T-cell (primary cell): ENCODE data around the gene RHOD. TPM values are rescaled to one million over a fixed set of nuclear protein-coding genes. Genes with fewer than 3 reads are reported as not detected.

Experiments
- ATAC-seq, 4 experiments: fragments of 200-7000 bp in 3 of 4; fragments of 150-1000 bp in 1 of 4; cut with Tn5 transposase; replicated peaks in 1 of 4; 1 replicate in 3 of 4; 2 replicates in 1 of 4; pipeline ENCODE4 v1.10.0; 2021; ENCODE audit warnings: moderate library complexity in 3 of 4, mild to moderate bottlenecking in 2 of 4, moderate number of reproducible peaks in 1 of 4
- CTCF ChIA-PET, 2 donors: fragments of 300-600 bp; sonication (Branson Sonifier 250); formaldehyde crosslinking; loops; one replicate each; lab custom pipeline; 2022; ENCODE audit warnings: antibody characterized with exemption in 2 of 2; lab: Charles Lee
- POLR2A ChIA-PET, 2 donors: fragments of 300-600 bp; sonication (Branson Sonifier 250); formaldehyde crosslinking; loops; one replicate each; lab custom pipeline; 2022; ENCODE audit warnings: antibody characterized with exemption in 2 of 2; lab: Charles Lee
- DNase-seq, 35 experiments: peaks; one replicate each; pipeline versions ENCODE4 v3.0.0 to v3.0.0-alpha.2; 2013 to 2023
- H3K27ac ChIP-seq: one replicate; pipeline ENCODE4 v1.5.1; 2013; ENCODE audit warnings: low read length
- H3K27me3 ChIP-seq, 2 experiments: replicated peaks in 1 of 2; 1 replicate in 1 of 2; 2 replicates in 1 of 2; pipeline versions ENCODE4 v1.6.1 to v1.7.0; 2013; ENCODE audit warnings: low read length in 1 of 2, mixed read lengths in 1 of 2; ENCODE audit not compliant: control insufficient read depth in 2 of 2, insufficient read depth in 2 of 2; ENCODE audit errors: extremely low read depth in 1 of 2
- H3K36me3 ChIP-seq, 2 donors: 1 replicate in 1 of 2; 2 replicates in 1 of 2; pipeline versions ENCODE4 v1.6.1 to v1.7.0; 2013; ENCODE audit warnings: low read length in 1 of 2; ENCODE audit not compliant: control insufficient read depth in 2 of 2, insufficient read depth in 1 of 2; ENCODE audit errors: extremely low read depth in 1 of 2
- H3K4me1 ChIP-seq, 2 experiments: 1 replicate in 1 of 2; 2 replicates in 1 of 2; pipeline versions ENCODE4 v1.6.1 to v1.7.0; 2013; ENCODE audit warnings: low read length in 2 of 2, mixed read lengths in 1 of 2; ENCODE audit not compliant: insufficient read depth in 2 of 2, control insufficient read depth in 1 of 2; ENCODE audit errors: extremely low read depth in 1 of 2
- H3K4me3 ChIP-seq, 2 donors: 1 replicate in 1 of 2; 2 replicates in 1 of 2; pipeline versions ENCODE4 v1.5.1 to v1.7.0; 2013; ENCODE audit warnings: mild to moderate bottlenecking in 2 of 2, low read length in 1 of 2, moderate library complexity in 1 of 2; ENCODE audit not compliant: control insufficient read depth in 1 of 2; ENCODE audit errors: extremely low read depth in 1 of 2
- H3K9me3 ChIP-seq: 2 replicates; pipeline ENCODE4 v1.7.0; 2013
- H3K27ac Mint-ChIP-seq, 2 donors: one replicate each; pipeline ENCODE4 v1.8.0; 2020 to 2021; ENCODE audit warnings: mild to moderate bottlenecking in 2 of 2, mixed read lengths in 2 of 2
- H3K27me3 Mint-ChIP-seq, 2 donors: one replicate each; pipeline ENCODE4 v1.8.0; 2021 to 2022; ENCODE audit warnings: mixed read lengths in 2 of 2
- H3K36me3 Mint-ChIP-seq: one replicate; pipeline ENCODE4 v1.8.0; 2021; ENCODE audit warnings: mixed read lengths
- H3K4me1 Mint-ChIP-seq, 3 donors: one replicate each; pipeline ENCODE4 v1.8.0; 2020 to 2022; ENCODE audit warnings: mixed read lengths in 3 of 3, mild to moderate bottlenecking in 1 of 3
- H3K4me3 Mint-ChIP-seq, 3 donors: one replicate each; pipeline ENCODE4 v1.8.0; 2020 to 2022; ENCODE audit warnings: mild to moderate bottlenecking in 3 of 3, mixed read lengths in 3 of 3, moderate library complexity in 3 of 3
- H3K9me3 Mint-ChIP-seq, 3 donors: one replicate each; pipeline ENCODE4 v1.8.0; 2020 to 2022; ENCODE audit warnings: mixed read lengths in 3 of 3
- WGBS: methylation state at CpG from one replicate; pipeline ENCODE4 v1.1.5; 2013; ENCODE audit warnings: missing lambda C conversion rate; ENCODE audit not compliant: insufficient coverage; 5-methylcytosine and 5-hydroxymethylcytosine counted together
- total RNA-seq, 35 experiments: library from RNA in 6 of 35; stranded (reverse) in 6 of 35; fragments of 120-200 nt in 1 of 35; gene quantifications; one replicate each; pipeline versions ENCODE4 v1.2.1 to v1.2.4 and lab custom pipeline; 2013 to 2026

The RHOD gene
- total RNA-seq, 5 donors from 2014 or later (not counting 1 experiment from before 2014, with no cell fraction given), result 0.59 to 0.88 (median 0.66) TPM; not detected in 2

DNA sequence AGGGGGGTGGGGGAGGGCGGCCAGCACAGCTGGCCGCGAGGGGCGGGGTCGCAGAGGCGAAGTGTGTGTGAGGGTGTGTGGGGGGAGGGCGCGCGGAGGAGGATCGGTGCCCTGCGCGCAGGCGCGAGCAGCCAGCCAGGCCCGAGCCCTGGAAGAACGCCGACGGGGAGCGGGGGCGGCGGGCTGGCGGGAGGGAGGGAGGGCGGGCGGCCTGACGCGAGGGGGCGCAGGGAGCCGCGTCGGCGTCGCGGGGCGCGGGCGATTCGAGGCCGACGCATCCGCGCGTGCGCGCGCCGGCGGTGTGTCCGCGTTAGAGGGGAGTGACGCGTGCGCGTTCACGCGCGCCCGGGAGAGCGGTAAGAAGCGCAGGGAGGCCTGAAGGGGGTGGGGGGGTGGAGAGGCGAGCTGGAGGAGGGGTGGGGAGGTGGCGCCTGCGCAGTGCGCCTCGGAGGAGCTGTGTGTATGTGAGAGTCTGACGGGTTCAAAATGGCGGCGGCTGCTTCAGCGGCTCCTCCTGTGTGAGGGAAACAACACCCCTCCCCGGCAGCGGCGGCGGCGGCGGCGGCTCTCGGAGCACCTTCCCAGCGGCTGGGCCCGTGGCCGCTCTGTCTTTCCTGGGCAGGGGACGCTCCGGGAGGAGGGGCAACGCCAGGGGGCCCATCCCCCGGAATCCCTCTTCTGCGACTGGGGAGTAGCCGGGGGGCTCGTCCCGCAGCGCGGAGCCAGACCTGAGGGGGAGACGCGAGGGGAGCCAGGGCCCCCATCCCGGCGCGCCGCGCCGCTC lies 62.3 kb downstream of the RHOD start, which contains the start of gene KDM2A:
KDM2A (plus strand) TSS at position 463 of the 784 bp plus-strand sequence. CDS start 2,054 bp downstream, outside the sequence.
- 0% methylated on average over 62 of the region's 97 CpGs for WGBS
- Mint-ChIP-seq H3K27me3 (no peaks in the 10 kb centered on the region), H3K36me3 (peaks cover 12% of the 10 kb centered on the region), H3K27ac (peak within 1 kb of the TSS; percentile 87 to 92), H3K4me1 (peaks cover 36 to 43% (median 39%) of the 10 kb centered on the region in 3 donors), H3K4me3 (peak within 1 kb of the TSS; percentile 95 to 99 (median 98)), H3K9me3 (no peaks in the 10 kb centered on the region)
- ChIA-PET CTCF (no interaction called here), POLR2A (interaction anchor here (0.5 to 1.0 kb wide), 5 partner anchors 121 to 1466 kb away, joined by 3 to 13 read pairs (median 3); no protein-coding TSS in a partner anchor)
- Histone ChIP-seq H3K27ac (peak within 1 kb of the TSS; percentile 89), H3K9me3 (no peaks in the 10 kb centered on the region), H3K27me3 (no peaks in the 10 kb centered on the region), H3K4me1 (peaks cover 18 to 24% of the 10 kb centered on the region in 2 experiments), H3K36me3 (peaks cover 0 to 6% of the 10 kb centered on the region in 2 donors), H3K4me3 (peak within 1 kb of the TSS; percentile 83 to 92)
- DNase-seq (peak; percentile 94 to 100 (median 99)), ATAC-seq (peak; percentile 82 to 84 (median 84))

DNA sequence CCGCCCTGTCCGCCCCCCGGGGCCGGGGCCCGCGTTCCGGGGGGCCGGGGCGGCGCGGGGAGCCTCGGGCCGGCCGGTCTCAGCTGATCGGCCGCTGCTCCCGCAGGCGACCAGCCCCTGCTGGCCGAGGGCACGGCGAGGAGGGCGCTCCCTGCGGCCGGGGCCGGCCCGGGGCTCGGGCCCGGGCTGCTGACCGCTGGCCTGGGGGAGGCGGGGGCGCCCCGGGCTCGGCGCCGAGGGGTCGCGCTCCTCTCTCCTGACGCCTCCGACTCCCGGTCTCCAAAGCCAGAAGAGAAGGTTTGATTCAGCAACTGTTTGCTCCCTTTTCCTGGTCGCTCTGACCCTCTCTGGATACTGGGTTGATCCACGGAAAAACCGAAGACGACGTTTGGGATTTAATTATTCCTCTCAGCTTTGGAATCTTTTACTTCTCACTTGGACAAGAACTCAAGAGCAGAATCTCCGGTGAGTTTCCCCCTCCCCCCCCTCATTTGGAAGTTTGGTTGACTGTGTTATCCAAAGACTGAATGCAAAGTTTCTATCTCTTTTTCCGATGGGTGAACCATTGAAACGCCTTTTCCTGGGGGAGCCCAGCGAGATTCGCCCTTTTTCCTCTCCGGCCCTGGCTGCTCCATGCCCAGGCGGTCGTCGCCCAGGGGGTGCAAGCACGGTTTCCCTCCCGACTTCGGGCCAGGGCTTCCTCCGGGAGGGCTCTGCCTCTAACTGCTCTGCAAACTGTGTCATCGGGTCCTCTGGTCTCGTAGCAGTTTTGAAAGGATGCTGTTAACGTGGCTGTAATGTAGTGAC lies 63.1 kb downstream of the RHOD start:
- POLR2A ChIA-PET, result interaction anchor here in 1 of 2 donors (0.6 to 1.0 kb wide), 2 partner anchors 11 to 120 kb away, joined by 3 to 4 read pairs; no protein-coding TSS in a partner anchor
- ATAC-seq (no peak), DNase-seq (peak in 14 of 35 experiments; percentile 5 to 43 (median 18))
- CTCF ChIA-PET, result no interaction called here
- Histone ChIP-seq H3K27ac (peak overlapping the region; percentile 61), H3K36me3 (peaks cover 0 to 6% of the 10 kb centered on the region in 2 donors), H3K4me3 (peak overlapping the region; percentile 83 to 92), H3K27me3 (no peaks in the 10 kb centered on the region), H3K9me3 (no peaks in the 10 kb centered on the region), H3K4me1 (peaks cover 18 to 20% of the 10 kb centered on the region in 2 experiments)
- Mint-ChIP-seq H3K4me1 (peaks cover 36 to 43% (median 38%) of the 10 kb centered on the region in 3 donors), H3K36me3 (peaks cover 12% of the 10 kb centered on the region), H3K9me3 (no peaks in the 10 kb centered on the region), H3K27me3 (no peaks in the 10 kb centered on the region), H3K4me3 (peak overlapping the region; percentile 95 to 99 (median 98)), H3K27ac (peak overlapping the region; percentile 87 to 92)
- WGBS, result under 1% methylated on average over 52 of the region's 61 CpGs

DNA sequence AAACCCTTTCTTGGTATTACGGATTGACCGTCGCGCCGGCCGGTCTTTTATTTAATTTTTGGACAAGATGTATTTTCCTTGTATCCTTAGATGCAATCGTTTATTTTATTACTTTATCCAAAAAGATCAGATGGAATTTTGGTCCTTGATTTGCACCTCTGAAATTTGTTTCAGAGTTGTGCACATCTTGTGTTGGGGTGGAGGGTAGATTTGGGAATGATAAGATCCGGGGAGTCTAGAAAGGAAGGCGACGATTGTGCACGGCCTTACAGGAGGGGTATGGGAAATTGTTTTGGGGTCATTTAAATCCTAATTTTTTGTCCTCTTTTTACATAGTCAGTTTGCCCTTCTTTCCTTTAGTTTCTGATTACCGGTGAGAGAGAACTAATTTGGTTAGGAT lies 63.8 kb downstream of the RHOD start:
- Histone ChIP-seq H3K36me3 (peaks cover 4 to 6% of the 10 kb centered on the region in 2 donors), H3K27me3 (no peaks in the 10 kb centered on the region), H3K4me1 (peaks cover 18 to 20% of the 10 kb centered on the region in 2 experiments), H3K27ac (peak overlapping the region; percentile 61), H3K9me3 (no peaks in the 10 kb centered on the region), H3K4me3 (peak overlapping the region; percentile 83 to 92)
- Mint-ChIP-seq H3K4me1 (peaks cover 39 to 43% (median 40%) of the 10 kb centered on the region in 3 donors), H3K36me3 (peaks cover 14% of the 10 kb centered on the region), H3K9me3 (no peaks in the 10 kb centered on the region), H3K27ac (peak overlapping the region; percentile 87 to 92), H3K27me3 (no peaks in the 10 kb centered on the region), H3K4me3 (peak overlapping the region; percentile 95 to 99 (median 98))
- ChIA-PET POLR2A (interaction anchor here in 1 of 2 donors (0.6 kb wide), 1 partner anchor 10 kb away, joined by 4 read pairs; no protein-coding TSS in a partner anchor), CTCF (no interaction called here)
- no CpG with 5 or more reads among the region's 12 CpGs for WGBS
- no peak for DNase-seq
- ATAC-seq, result no peak

DNA sequence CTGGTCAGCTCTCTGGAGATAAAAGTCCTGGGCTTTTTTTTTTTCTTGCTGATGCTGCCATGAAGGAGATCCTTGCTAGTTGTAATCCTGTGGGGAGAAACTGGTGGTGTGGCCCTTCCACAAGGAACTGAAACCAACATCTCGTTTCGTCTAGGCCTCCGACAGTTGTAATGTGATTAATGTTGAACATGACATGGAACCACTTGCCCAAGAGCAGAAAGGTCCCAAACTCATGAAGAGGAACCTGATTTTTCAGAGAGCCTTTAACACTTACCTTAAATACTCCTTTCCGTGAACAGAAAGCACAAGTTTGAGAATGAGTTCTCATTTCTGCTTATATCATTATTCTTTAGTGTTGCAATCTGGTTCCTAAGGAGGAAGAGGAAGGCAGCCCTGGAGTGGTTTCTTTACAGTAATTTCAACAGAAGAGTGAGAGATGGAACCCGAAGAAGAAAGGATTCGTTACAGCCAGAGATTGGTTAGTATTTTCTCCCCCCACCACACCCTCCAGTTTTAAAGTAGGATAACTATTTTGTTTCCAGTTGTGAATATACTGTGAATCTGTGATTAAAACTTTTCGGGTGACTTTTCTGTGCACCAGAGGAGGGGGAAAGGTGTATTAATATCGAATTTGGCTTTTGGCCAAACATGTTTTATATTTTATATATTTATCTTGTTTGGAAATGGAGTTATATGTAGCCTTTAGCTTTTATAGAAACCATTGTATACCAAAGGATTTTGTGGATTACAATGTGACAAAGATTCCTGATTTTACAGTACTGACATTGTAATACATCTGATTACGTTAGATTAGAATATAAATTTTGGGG lies 64.4 kb downstream of the RHOD start:
- Mint-ChIP-seq H3K4me3 (peak overlapping the region; percentile 95 to 99 (median 98)), H3K27me3 (no peaks in the 10 kb centered on the region), H3K9me3 (no peaks in the 10 kb centered on the region), H3K36me3 (peaks cover 14% of the 10 kb centered on the region), H3K27ac (peak overlapping the region; percentile 87 to 92), H3K4me1 (peaks cover 39 to 43% (median 40%) of the 10 kb centered on the region in 3 donors)
- Histone ChIP-seq H3K9me3 (no peaks in the 10 kb centered on the region), H3K27me3 (no peaks in the 10 kb centered on the region), H3K4me3 (peak overlapping the region; percentile 83 to 92), H3K27ac (peak overlapping the region; percentile 61), H3K4me1 (peaks cover 18 to 22% of the 10 kb centered on the region in 2 experiments), H3K36me3 (peaks cover 4 to 11% of the 10 kb centered on the region in 2 donors)
- CTCF ChIA-PET, result interaction anchor here in 1 of 2 donors (1.2 kb wide), 1 partner anchor 8 kb away, joined by 3 read pairs; no protein-coding TSS in a partner anchor
- ATAC-seq (no peak), DNase-seq (peak in 4 of 35 experiments; percentile 4 to 31 (median 18))
- 13% methylated on average over 3 of the region's 9 CpGs for WGBS
- POLR2A ChIA-PET, result interaction anchor here in 1 of 2 donors (0.6 kb wide), 1 partner anchor 10 kb away, joined by 4 read pairs; no protein-coding TSS in a partner anchor
